ENCODE results near the gene LPAR1. TPM values are rescaled to one million over a fixed set of nuclear protein-coding genes. Genes with fewer than 3 reads are reported as not detected.
"Not testable (repeated sequence)": the region's sequence is repeated elsewhere in the genome, so short reads cannot be mapped to it uniquely, and the experiment has no call there.

LPAR1 gene
- total RNA-seq, 4 donors from 2014 or later: 25.1 to 93.0 (median 64.8) TPM

GRCh38 chr9:110825950-110826349, 212.3 kb downstream of the LPAR1 start:
- no peak for TF ChIP-seq CTCF (IDR thresholded peaks at IDR 0.05)
- ATAC-seq (ENCODE audit: low FRiP score) (no peak), DNase-seq (ENCODE audit: low spot score) (no peak)

- not testable (repeated sequence) for DNase-seq (ENCODE audit: low spot score); ATAC-seq (ENCODE audit: low FRiP score)
Measured at GRCh38 chr9:110825129-110825528, 213.1 kb downstream of the LPAR1 start.

Small RNAs within 50 kb of the gene (small RNA-seq; reads per million reads assigned to genes)
- not detected for gene RF00019
- gene RNU6-432P: not detected
